Trophoblast cell (in vitro differentiated cells and primary cell): ENCODE measurements around the gene E4F1.
A peak's percentile ranks its signal among the peaks of the same experiment; 100 is the strongest.

ENCODE experiments used
- DNase-seq, 2 donors: peaks; one replicate each; pipeline ENCODE4 v3.0.0-alpha.2; 2016
- H2AFZ ChIP-seq: 2 replicates; pipeline ENCODE4 v1.6.1; 2013; ENCODE audit warnings: low read length, moderate library complexity, mild to moderate bottlenecking; ENCODE audit not compliant: insufficient read depth, poor library complexity
- H2AK5ac ChIP-seq: 2 replicates; pipeline ENCODE4 v1.6.1; 2013; ENCODE audit warnings: mild to moderate bottlenecking, low read length
- H2BK120ac ChIP-seq: 2 replicates; pipeline ENCODE4 v1.6.1; 2013; ENCODE audit warnings: low read length, mild to moderate bottlenecking, moderate library complexity; ENCODE audit not compliant: insufficient read depth, poor library complexity
- H2BK12ac ChIP-seq: 2 replicates; pipeline ENCODE4 v1.6.1; 2013; ENCODE audit warnings: mild to moderate bottlenecking, low read length, moderate library complexity
- H2BK5ac ChIP-seq: 2 replicates; pipeline ENCODE4 v1.6.1; 2013; ENCODE audit warnings: low read length, low read depth, moderate library complexity, mild to moderate bottlenecking; ENCODE audit not compliant: poor library complexity
- H3K14ac ChIP-seq: 2 replicates; pipeline ENCODE4 v1.6.1; 2013; ENCODE audit warnings: mild to moderate bottlenecking, low read length
- H3K18ac ChIP-seq: 2 replicates; pipeline ENCODE4 v1.6.1; 2013; ENCODE audit warnings: mild to moderate bottlenecking, low read length
- H3K23ac ChIP-seq: 2 replicates; pipeline ENCODE4 v1.6.1; 2013; ENCODE audit warnings: low read length
- H3K27ac ChIP-seq: 2 replicates; pipeline ENCODE4 v1.5.1; 2013; ENCODE audit warnings: low read depth, mild to moderate bottlenecking, inconsistent platforms, low read length, moderate library complexity
- H3K27me3 ChIP-seq: 2 replicates; pipeline ENCODE4 v1.6.1; 2013; ENCODE audit warnings: inconsistent platforms, mild to moderate bottlenecking, low read length, moderate library complexity; ENCODE audit not compliant: insufficient read depth
- H3K36me3 ChIP-seq, 2 experiments: 1 replicate in 1 of 2; 2 replicates in 1 of 2; pipeline ENCODE4 v1.6.1; 2013; ENCODE audit warnings: low read length in 2 of 2, mild to moderate bottlenecking in 2 of 2, moderate library complexity in 1 of 2; ENCODE audit not compliant: insufficient read depth in 2 of 2, control insufficient read depth in 1 of 2
- H3K4ac ChIP-seq: 2 replicates; pipeline ENCODE4 v1.6.1; 2013; ENCODE audit warnings: low read depth, mild to moderate bottlenecking, low read length, moderate library complexity
- H3K4me1 ChIP-seq, 2 experiments: 1 replicate in 1 of 2; 2 replicates in 1 of 2; pipeline ENCODE4 v1.6.1; 2013; ENCODE audit warnings: low read length in 2 of 2, mild to moderate bottlenecking in 2 of 2, moderate library complexity in 1 of 2; ENCODE audit not compliant: insufficient read depth in 2 of 2, control insufficient read depth in 1 of 2
- H3K4me2 ChIP-seq: 2 replicates; pipeline ENCODE4 v1.6.1; 2013; ENCODE audit warnings: inconsistent platforms, mild to moderate bottlenecking, low read length, moderate library complexity
- H3K4me3 ChIP-seq: 2 replicates; pipeline ENCODE4 v1.5.1; 2013; ENCODE audit warnings: mild to moderate bottlenecking, low read depth, low read length, inconsistent platforms
- H3K79me1 ChIP-seq: one replicate; pipeline ENCODE4 v1.6.1; 2013; ENCODE audit warnings: low read length
- H3K79me2 ChIP-seq: 2 replicates; pipeline ENCODE4 v1.6.1; 2013; ENCODE audit warnings: low read length, mild to moderate bottlenecking; ENCODE audit not compliant: control insufficient read depth, insufficient read depth, poor library complexity
- H3K9ac ChIP-seq: 2 replicates; pipeline ENCODE4 v1.6.1; 2013; ENCODE audit warnings: mild to moderate bottlenecking, low read length
- H3K9me3 ChIP-seq: 2 replicates; pipeline ENCODE4 v1.6.1; 2013; ENCODE audit warnings: low read depth, mild to moderate bottlenecking, control low read depth, inconsistent platforms, low read length; ENCODE audit not compliant: insufficient read depth
- H4K12ac ChIP-seq: 2 replicates; pipeline ENCODE4 v1.6.1; 2013; ENCODE audit warnings: low read depth, mild to moderate bottlenecking, low read length, moderate library complexity
- H4K8ac ChIP-seq: 2 replicates; pipeline ENCODE4 v1.6.1; 2013; ENCODE audit warnings: low read depth, mild to moderate bottlenecking, low read length, moderate library complexity
- H4K91ac ChIP-seq: one replicate; pipeline ENCODE4 v1.6.1; 2013; ENCODE audit warnings: low read depth, mild to moderate bottlenecking, low read length, moderate library complexity
- WGBS: extraction: QIAGEN DNeasy Blood & Tissue Kit; methylation state at CpG from one replicate; pipeline ENCODE4 v1.1.7; 2013; ENCODE audit warnings: missing lambda C conversion rate; ENCODE audit not compliant: insufficient read length, insufficient coverage; ENCODE audit errors: extremely low coverage; 5-methylcytosine and 5-hydroxymethylcytosine counted together

Gene E4F1

DNA sequence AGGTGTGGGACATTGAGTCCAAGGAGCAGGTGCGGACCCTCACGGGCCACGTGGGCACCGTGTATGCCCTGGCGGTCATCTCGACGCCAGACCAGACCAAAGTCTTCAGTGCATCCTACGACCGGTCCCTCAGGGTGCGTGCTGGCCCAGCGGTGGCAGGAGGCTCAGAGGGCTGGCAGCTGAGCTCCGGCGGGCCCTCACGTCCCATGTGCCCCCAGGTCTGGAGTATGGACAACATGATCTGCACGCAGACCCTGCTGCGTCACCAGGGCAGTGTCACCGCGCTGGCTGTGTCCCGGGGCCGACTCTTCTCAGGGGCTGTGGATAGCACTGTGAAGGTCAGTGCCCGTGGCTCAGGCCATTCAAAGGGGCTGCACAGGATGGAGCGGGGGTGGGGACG lies 47.3 kb upstream of the E4F1 start:
- WGBS: no CpG with 5 or more reads among the region's 23 CpGs
- Histone ChIP-seq H3K36me3 (peaks cover 60 to 65% of the 10 kb centered on the region in 2 experiments), H3K27ac (no peak overlapping the region)

DNA sequence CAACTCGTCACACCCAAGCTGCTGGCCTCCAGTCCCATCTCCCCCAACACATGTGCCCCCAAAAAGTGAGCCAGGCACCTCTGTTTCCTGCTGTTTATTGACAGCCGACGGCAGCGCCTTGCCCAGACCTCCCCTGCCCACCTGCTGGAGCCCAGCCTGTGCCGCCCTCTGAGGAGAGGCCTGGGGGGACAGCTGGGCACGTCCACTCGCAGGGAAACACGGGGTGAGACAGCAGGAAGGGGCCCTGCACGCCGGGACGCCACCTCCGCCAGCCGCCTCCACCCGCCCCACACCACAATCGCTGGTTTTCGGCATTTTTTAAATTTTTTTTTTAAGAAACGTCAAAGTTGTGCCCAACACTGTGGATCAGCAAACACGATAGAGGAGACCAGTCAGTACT lies 46.3 kb upstream of the E4F1 start:
- Histone ChIP-seq H3K36me3 (peaks cover 50 to 55% of the 10 kb centered on the region in 2 experiments), H3K9ac (no peak overlapping the region), H3K79me2 (no peaks in the 10 kb centered on the region), H2AFZ (no peak overlapping the region), H2BK120ac (no peak overlapping the region), H3K27me3 (no peaks in the 10 kb centered on the region), H2BK12ac (no peak overlapping the region), H3K4ac (no peak overlapping the region), H3K18ac (no peak overlapping the region), H2BK5ac (no peak overlapping the region), H4K8ac (no peak overlapping the region), H3K4me2 (no peak overlapping the region), H3K14ac (no peak overlapping the region), H3K4me3 (no peak overlapping the region), H3K4me1 (no peaks in the 10 kb centered on the region), H3K27ac (no peak overlapping the region), H2AK5ac (no peak overlapping the region), H4K12ac (no peak overlapping the region), H4K91ac (no peak overlapping the region), H3K9me3 (peaks cover 6% of the 10 kb centered on the region), H3K79me1 (no peaks in the 10 kb centered on the region), H3K23ac (no peak overlapping the region)
- WGBS: no CpG with 5 or more reads among the region's 18 CpGs
- no peak for DNase-seq

More for the DNA sequence above, 47.3 kb upstream of the E4F1 start:
- no peak overlapping the region for H3K9ac ChIP-seq
- H3K4me3 ChIP-seq: no peak overlapping the region
- H3K27me3 ChIP-seq: no peaks in the 10 kb centered on the region
- no peak overlapping the region for H2AFZ ChIP-seq
- no peak overlapping the region for H4K91ac ChIP-seq
- H3K9me3 ChIP-seq: peaks cover 8% of the 10 kb centered on the region
- no peak overlapping the region for H2BK120ac ChIP-seq
- H3K79me2 ChIP-seq: no peaks in the 10 kb centered on the region
- no peaks in the 10 kb centered on the region for H3K4me1 ChIP-seq
- no peak overlapping the region for H2BK12ac ChIP-seq
- no peak overlapping the region for H3K4me2 ChIP-seq
- no peaks in the 10 kb centered on the region for H3K79me1 ChIP-seq
- no peak overlapping the region for H3K4ac ChIP-seq
- H2AK5ac ChIP-seq: no peak overlapping the region
- DNase-seq: no peak
- no peak overlapping the region for H4K8ac ChIP-seq
- no peak overlapping the region for H3K18ac ChIP-seq
- no peak overlapping the region for H3K23ac ChIP-seq
- H2BK5ac ChIP-seq: no peak overlapping the region
- no peak overlapping the region for H4K12ac ChIP-seq
- no peak overlapping the region for H3K14ac ChIP-seq

GRCh38 chr16:2177561-2177960 lies 45.8 kb upstream of the E4F1 start:
- Histone ChIP-seq H3K14ac (no peak overlapping the region), H4K12ac (no peak overlapping the region), H3K18ac (no peak overlapping the region), H3K4ac (no peak overlapping the region), H3K79me2 (no peaks in the 10 kb centered on the region), H3K79me1 (no peaks in the 10 kb centered on the region), H3K27ac (no peak overlapping the region), H2AFZ (no peak overlapping the region), H2AK5ac (no peak overlapping the region), H3K4me1 (no peaks in the 10 kb centered on the region), H3K36me3 (peaks cover 48 to 51% of the 10 kb centered on the region in 2 experiments), H3K23ac (no peak overlapping the region), H2BK5ac (no peak overlapping the region), H2BK120ac (no peak overlapping the region), H3K9ac (no peak overlapping the region), H3K27me3 (no peaks in the 10 kb centered on the region), H4K8ac (no peak overlapping the region), H2BK12ac (no peak overlapping the region), H4K91ac (no peak overlapping the region), H3K4me3 (peak overlapping the region; percentile 25), H3K4me2 (no peak overlapping the region), H3K9me3 (peaks cover 6% of the 10 kb centered on the region)
- no peak for DNase-seq
- no CpG with 5 or more reads among the region's 20 CpGs for WGBS

DNA sequence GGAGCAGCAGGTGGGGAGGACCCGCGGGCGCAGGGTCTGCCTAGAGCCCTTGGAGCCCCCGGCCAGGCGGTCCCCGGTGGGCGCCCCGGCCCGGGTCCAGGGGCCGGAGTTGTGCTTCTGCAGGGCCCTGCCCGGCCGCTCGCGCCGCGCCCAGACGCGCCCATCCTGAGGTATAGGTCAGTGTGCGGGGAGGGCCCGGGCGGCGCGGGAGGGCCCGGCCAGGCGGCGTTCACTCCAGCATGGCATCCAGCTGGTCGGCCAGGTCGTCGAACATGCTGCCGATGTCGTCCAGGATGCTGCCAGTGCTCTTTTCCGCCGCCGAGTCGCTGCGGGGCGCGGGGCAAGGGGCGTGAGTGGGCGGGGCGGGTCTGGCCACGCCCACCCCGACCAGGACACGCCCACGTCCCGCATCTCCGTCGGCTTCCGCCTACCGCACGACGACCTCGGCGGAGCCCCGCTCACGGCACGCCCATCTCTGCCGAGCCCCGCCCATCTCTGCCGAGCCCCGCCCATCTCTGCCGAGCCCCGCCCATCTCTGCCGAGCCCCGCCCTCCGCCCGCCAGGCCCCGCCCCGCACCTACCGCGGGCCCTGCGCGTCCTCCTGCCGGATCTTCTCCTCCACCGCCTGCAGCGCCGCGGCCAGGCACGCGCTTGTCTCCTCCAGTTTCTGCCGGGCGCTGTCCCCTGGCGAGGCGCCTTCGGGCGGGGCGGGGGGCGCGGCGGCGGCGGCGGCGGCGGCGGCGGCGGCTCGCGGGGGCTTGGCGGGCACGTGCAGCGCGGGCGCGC lies 44.9 kb upstream of the E4F1 start:
- Histone ChIP-seq H3K4me3 (no peak overlapping the region), H3K36me3 (peaks cover 40 to 42% of the 10 kb centered on the region in 2 experiments), H3K79me2 (no peaks in the 10 kb centered on the region), H2BK12ac (no peak overlapping the region), H3K9ac (no peak overlapping the region), H3K4me2 (no peak overlapping the region), H4K91ac (no peak overlapping the region), H3K18ac (no peak overlapping the region), H3K27ac (no peak overlapping the region), H3K23ac (no peak overlapping the region), H4K12ac (no peak overlapping the region), H3K14ac (no peak overlapping the region), H2AK5ac (no peak overlapping the region), H2AFZ (no peak overlapping the region), H3K9me3 (peaks cover 6% of the 10 kb centered on the region), H3K27me3 (no peaks in the 10 kb centered on the region), H2BK120ac (no peak overlapping the region), H4K8ac (no peak overlapping the region), H3K4ac (no peak overlapping the region), H2BK5ac (no peak overlapping the region), H3K4me1 (no peaks in the 10 kb centered on the region), H3K79me1 (no peaks in the 10 kb centered on the region)
- peak in 1 of 2 donors; percentile 39 for DNase-seq
- WGBS: no CpG with 5 or more reads among the region's 106 CpGs
